Measurements from ENCODE around the gene SH3GLB1.

- TF ChIP-seq GATA2 (IDR thresholded peaks at IDR 0.05; ENCODE audit: low read depth, low read length) (no peak), GATA3 (IDR thresholded peaks at IDR 0.05; ENCODE audit: low read depth, low read length) (no peak)
Measured at GRCh38 chr1:86687595-86687994, 16.8 kb upstream of the SH3GLB1 start.
